ENCODE measurements around the gene ANKRD30B.
"Not testable (repeated sequence)": the region's sequence is repeated elsewhere in the genome, so short reads cannot be mapped to it uniquely, and the experiment has no call there.

DNA sequence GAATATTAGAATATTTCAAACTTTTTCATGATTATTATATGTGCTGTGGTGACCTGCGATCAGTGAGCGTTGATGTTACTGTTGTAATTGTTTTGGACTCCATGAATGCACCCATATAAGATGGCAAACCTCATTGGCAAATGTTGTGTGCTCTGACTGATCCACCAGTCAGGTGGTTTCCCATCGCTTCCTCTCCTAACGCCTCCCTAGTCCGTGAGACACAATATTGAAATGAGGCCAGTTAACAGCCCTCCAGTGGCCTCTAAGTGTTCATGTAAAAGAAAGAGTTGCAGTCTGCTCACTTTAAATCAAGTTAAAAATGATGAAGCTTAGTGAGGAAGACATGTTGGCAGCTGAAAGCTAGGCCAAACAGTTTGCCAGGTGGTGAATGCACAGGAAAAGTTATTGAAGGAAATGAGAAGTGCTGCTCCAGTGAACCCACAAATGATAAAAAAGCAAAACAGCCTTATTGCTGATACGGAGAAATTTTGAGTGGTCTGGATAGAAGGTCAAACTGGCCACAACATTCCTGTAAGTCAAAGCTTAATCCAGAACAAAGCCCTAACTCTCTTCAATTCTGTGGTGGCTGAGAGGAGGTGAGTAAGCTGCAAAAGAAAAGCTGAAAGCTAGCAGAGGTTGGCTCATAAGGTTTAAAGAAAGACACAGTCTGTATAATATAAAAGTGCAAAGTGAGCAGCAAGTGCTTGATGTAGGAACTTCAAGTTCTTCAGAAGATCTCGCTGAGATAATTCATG is 46.5 kb upstream of the ANKRD30B start:
- TF ChIP-seq, protein P1, sequence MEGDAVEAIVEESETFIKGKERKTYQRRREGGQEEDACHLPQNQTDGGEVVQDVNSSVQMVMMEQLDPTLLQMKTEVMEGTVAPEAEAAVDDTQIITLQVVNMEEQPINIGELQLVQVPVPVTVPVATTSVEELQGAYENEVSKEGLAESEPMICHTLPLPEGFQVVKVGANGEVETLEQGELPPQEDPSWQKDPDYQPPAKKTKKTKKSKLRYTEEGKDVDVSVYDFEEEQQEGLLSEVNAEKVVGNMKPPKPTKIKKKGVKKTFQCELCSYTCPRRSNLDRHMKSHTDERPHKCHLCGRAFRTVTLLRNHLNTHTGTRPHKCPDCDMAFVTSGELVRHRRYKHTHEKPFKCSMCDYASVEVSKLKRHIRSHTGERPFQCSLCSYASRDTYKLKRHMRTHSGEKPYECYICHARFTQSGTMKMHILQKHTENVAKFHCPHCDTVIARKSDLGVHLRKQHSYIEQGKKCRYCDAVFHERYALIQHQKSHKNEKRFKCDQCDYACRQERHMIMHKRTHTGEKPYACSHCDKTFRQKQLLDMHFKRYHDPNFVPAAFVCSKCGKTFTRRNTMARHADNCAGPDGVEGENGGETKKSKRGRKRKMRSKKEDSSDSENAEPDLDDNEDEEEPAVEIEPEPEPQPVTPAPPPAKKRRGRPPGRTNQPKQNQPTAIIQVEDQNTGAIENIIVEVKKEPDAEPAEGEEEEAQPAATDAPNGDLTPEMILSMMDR (conservative IDR thresholded peaks at IDR 0.05; ENCODE audit: low read depth, low read length): not testable (repeated sequence)
- not testable (repeated sequence) for TF ChIP-seq POLR2A (IDR thresholded peaks at IDR 0.05; ENCODE audit: low read depth, low read length); BHLHE40 (IDR thresholded peaks at IDR 0.05; ENCODE audit: low read depth, low read length); MXI1 (IDR thresholded peaks at IDR 0.05; ENCODE audit: borderline replicate concordance, low read depth, low read length); CHD1 (IDR thresholded peaks at IDR 0.05; ENCODE audit: low read depth, low read length); RFX5 (IDR thresholded peaks at IDR 0.05; ENCODE audit: low read depth, low read length); SMC3 (IDR thresholded peaks at IDR 0.05; ENCODE audit: low read depth, low read length); RAD21 (IDR thresholded peaks at IDR 0.05; ENCODE audit: low read length); FOS (IDR thresholded peaks at IDR 0.05; ENCODE audit: low read depth, low read length); RCOR1 (IDR thresholded peaks at IDR 0.05; ENCODE audit: insufficient replicate concordance, low read length); MAFK (IDR thresholded peaks at IDR 0.05; ENCODE audit: low read depth, low read length)
- TF ChIP-seq, protein P2, sequence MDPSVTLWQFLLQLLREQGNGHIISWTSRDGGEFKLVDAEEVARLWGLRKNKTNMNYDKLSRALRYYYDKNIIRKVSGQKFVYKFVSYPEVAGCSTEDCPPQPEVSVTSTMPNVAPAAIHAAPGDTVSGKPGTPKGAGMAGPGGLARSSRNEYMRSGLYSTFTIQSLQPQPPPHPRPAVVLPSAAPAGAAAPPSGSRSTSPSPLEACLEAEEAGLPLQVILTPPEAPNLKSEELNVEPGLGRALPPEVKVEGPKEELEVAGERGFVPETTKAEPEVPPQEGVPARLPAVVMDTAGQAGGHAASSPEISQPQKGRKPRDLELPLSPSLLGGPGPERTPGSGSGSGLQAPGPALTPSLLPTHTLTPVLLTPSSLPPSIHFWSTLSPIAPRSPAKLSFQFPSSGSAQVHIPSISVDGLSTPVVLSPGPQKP (IDR thresholded peaks at IDR 0.05; ENCODE audit: borderline replicate concordance, low read depth, low read length): not testable (repeated sequence)
- TF ChIP-seq, protein P3, sequence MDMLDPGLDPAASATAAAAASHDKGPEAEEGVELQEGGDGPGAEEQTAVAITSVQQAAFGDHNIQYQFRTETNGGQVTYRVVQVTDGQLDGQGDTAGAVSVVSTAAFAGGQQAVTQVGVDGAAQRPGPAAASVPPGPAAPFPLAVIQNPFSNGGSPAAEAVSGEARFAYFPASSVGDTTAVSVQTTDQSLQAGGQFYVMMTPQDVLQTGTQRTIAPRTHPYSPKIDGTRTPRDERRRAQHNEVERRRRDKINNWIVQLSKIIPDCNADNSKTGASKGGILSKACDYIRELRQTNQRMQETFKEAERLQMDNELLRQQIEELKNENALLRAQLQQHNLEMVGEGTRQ (IDR thresholded peaks at IDR 0.05; ENCODE audit: low read depth, low read length): not testable (repeated sequence)
